Measurements from ENCODE around the gene S100PBP.

Gene S100PBP

GRCh38 chr1:32899586-32900296, 82.3 kb downstream of the S100PBP start:
- no peak overlapping the region for H3K27ac ChIP-seq
- H3K4me3 ChIP-seq: no peak overlapping the region
- DNase-seq (ENCODE audit: low spot score): no peak
- TF ChIP-seq, protein P1, sequence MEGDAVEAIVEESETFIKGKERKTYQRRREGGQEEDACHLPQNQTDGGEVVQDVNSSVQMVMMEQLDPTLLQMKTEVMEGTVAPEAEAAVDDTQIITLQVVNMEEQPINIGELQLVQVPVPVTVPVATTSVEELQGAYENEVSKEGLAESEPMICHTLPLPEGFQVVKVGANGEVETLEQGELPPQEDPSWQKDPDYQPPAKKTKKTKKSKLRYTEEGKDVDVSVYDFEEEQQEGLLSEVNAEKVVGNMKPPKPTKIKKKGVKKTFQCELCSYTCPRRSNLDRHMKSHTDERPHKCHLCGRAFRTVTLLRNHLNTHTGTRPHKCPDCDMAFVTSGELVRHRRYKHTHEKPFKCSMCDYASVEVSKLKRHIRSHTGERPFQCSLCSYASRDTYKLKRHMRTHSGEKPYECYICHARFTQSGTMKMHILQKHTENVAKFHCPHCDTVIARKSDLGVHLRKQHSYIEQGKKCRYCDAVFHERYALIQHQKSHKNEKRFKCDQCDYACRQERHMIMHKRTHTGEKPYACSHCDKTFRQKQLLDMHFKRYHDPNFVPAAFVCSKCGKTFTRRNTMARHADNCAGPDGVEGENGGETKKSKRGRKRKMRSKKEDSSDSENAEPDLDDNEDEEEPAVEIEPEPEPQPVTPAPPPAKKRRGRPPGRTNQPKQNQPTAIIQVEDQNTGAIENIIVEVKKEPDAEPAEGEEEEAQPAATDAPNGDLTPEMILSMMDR (IDR thresholded peaks at IDR 0.05): no peak

DNA sequence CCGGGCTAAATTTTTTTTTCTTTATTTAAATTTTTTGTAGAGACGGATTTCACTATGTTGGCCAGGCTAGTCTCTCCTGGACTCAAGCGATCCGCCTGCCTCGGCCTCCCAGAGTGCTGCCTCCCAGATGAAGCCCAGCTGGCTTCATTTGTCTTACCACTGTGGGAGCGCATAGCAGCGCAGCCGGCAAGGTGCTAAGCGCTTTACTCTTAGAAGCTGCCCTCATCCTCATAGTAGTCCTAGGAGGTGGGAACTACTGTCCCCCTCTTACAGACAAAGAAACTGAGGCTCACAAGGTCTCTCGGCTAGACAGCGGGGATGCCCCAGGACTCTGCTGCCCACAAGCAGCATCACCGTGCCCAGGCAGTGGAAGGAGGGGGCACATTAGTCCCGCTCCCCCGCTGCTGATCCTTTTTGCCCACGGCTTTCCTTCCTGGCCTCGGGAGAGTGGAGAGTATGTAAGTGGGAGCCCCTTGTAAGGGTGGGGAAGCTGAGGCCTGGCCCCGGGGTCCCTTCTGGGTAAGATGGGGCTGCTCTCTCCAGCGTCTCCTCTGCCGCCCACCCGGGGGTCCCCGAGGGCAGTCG, 83.0 kb downstream of the S100PBP start:
- no peak for DNase-seq (ENCODE audit: low spot score)

GRCh38 chr1:32900956-32901822, 83.7 kb downstream of the S100PBP start, which contains the start of gene TMEM54:
Gene TMEM54 (minus strand): TSS chr1:32901389. CDS start chr1:32901238, 151 bp downstream.
- DNase-seq (ENCODE audit: low spot score): no peak
- TF ChIP-seq, protein P1 (IDR thresholded peaks at IDR 0.05): no peak
- Histone ChIP-seq H3K27ac (no peak within 1 kb of the TSS), H3K4me3 (peak within 1 kb of the TSS; percentile 78)

More for the DNA sequence above, 83.0 kb downstream of the S100PBP start:
- Histone ChIP-seq H3K4me3 (peak overlapping the region; percentile 78), H3K27ac (no peak overlapping the region)
- TF ChIP-seq, protein P1 (IDR thresholded peaks at IDR 0.05): no peak

DNA sequence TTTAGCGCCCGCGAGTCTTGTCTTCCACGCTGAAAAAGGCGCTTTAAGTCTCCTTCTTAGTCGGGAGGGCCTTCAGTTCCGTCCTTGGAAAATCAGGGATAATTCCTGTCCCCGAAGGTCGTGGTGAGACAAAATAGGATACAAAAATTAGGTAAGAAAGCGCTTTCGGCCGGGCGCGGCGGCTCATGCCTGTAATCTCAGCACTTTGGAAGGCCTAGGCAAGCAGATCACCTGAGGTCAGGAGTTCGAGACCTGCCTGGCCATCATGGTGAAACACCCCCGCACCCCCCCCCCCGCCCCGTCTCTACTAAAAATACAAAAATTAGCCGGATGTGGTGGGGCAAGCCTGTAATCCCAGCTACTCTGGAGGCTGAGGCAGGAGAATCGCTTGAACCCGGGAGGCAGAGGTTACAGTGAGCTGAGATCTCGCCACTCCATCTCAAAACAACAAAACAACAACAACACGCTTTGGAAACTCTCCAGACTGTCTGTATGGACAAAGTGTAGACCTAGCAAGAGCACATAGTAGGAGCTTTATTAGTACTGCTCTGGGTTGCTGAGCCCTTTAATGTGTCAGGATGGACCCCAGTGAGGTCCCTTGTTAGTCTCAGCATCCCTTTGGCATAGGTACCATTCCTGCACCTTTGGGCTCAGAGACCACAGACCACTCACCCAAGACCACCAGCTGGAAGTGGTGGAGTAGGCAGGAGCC, 84.5 kb downstream of the S100PBP start:
- TF ChIP-seq, protein P1 (IDR thresholded peaks at IDR 0.05): no peak
- Histone ChIP-seq H3K4me3 (peak overlapping the region; percentile 78), H3K27ac (no peak overlapping the region)
- no peak for DNase-seq (ENCODE audit: low spot score)

DNA sequence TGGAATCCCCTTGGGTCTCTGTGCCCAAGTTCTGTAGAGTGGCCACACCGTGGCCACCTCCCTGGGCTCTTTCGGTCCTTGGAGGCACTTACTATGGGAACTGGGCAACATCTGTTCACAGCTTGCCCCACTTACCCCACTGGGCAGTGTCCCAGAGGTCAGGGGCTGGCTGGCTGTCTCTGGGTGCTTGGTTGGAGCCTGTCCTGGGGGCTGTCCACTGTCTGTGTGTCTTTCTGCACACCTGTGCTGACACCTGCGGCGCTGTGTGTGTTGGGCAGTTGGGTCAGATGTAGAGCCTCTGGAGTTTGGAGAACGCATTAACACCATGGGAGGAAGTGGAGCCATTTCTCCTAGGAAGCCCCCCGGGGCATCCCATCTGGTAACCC, 85.1 kb downstream of the S100PBP start:
- no peak for DNase-seq (ENCODE audit: low spot score)
- no peak overlapping the region for H3K27ac ChIP-seq
- TF ChIP-seq, protein P1 (IDR thresholded peaks at IDR 0.05): no peak
- no peak overlapping the region for H3K4me3 ChIP-seq

GRCh38 chr1:32903991-32904785, 86.7 kb downstream of the S100PBP start:
- TF ChIP-seq, protein P1 (IDR thresholded peaks at IDR 0.05): no peak
- H3K4me3 ChIP-seq: no peak overlapping the region
- H3K27ac ChIP-seq: no peak overlapping the region
- DNase-seq (ENCODE audit: low spot score): no peak

Data from coronary artery (tissue), 2 donors.